CD14-positive monocyte (primary cell): ENCODE data around the gene DCHS1. TPM values are rescaled to one million over a fixed set of nuclear protein-coding genes. Genes with fewer than 3 reads are reported as not detected.

ENCODE experiments used
- DNase-seq, 3 donors: peaks; one replicate each; pipeline ENCODE4 v3.0.0-alpha.2; 2011 to 2022
- H2AFZ ChIP-seq: 2 replicates; pipeline ENCODE4 v1.6.0; 2012; ENCODE audit warnings: mild to moderate bottlenecking, low read depth, low read length, inconsistent platforms; ENCODE audit not compliant: insufficient read depth, poor library complexity, severe bottlenecking
- H3K27ac ChIP-seq, 2 donors: 1 replicate in 1 of 2; 2 replicates in 1 of 2; pipeline ENCODE4 v1.5.1; 2012 to 2013; ENCODE audit warnings: low read length in 2 of 2, control low read depth in 1 of 2, inconsistent platforms in 1 of 2, low read depth in 1 of 2, mild to moderate bottlenecking in 1 of 2
- H3K27me3 ChIP-seq, 2 donors: one replicate each; pipeline versions ENCODE4 v1.6.0 to v1.6.1; 2011 to 2013; ENCODE audit warnings: low read length in 2 of 2; ENCODE audit not compliant: control insufficient read depth in 2 of 2, insufficient read depth in 2 of 2
- H3K36me3 ChIP-seq, 2 donors: replicated peaks in 1 of 2; 1 replicate in 1 of 2; 2 replicates in 1 of 2; pipeline versions ENCODE4 v1.5.1 to v1.6.1; 2012 to 2013; ENCODE audit warnings: low read length in 2 of 2, control low read depth in 1 of 2, inconsistent platforms in 1 of 2, mild to moderate bottlenecking in 1 of 2; ENCODE audit not compliant: insufficient read depth in 2 of 2, control insufficient read depth in 1 of 2
- H3K4me1 ChIP-seq, 2 donors: 1 replicate in 1 of 2; 2 replicates in 1 of 2; pipeline versions ENCODE4 v1.5.1 to v1.6.1; 2012 to 2013; ENCODE audit warnings: low read length in 2 of 2, control low read depth in 1 of 2, inconsistent platforms in 1 of 2, mild to moderate bottlenecking in 1 of 2, moderate library complexity in 1 of 2; ENCODE audit not compliant: insufficient read depth in 2 of 2, control insufficient read depth in 1 of 2
- H3K4me2 ChIP-seq: replicated peaks from 2 replicates; pipeline ENCODE3; 2012; ENCODE audit warnings: low read length, moderate library complexity, mild to moderate bottlenecking; ENCODE audit not compliant: poor library complexity, severe bottlenecking; ENCODE audit errors: extremely low read depth
- H3K4me3 ChIP-seq, 3 experiments: fragments of 200-600 bp in 1 of 3; sonication (generic) in 1 of 3; replicated peaks in 1 of 3; 1 replicate in 2 of 3; 2 replicates in 1 of 3; pipeline ENCODE4 v1.5.1; 2011 to 2013; ENCODE audit warnings: low read length in 3 of 3, mild to moderate bottlenecking in 3 of 3, control low read depth in 2 of 3, low read depth in 2 of 3, inconsistent platforms in 1 of 3, moderate library complexity in 1 of 3
- H3K79me2 ChIP-seq: 2 replicates; pipeline ENCODE4 v1.6.0; 2012; ENCODE audit warnings: mild to moderate bottlenecking, control low read depth, inconsistent platforms, low read length, moderate library complexity; ENCODE audit not compliant: insufficient read depth
- H3K9ac ChIP-seq: 2 replicates; pipeline ENCODE4 v1.6.0; 2017; ENCODE audit warnings: low read length, mild to moderate bottlenecking; ENCODE audit not compliant: insufficient read depth, poor library complexity, severe bottlenecking
- H3K9me3 ChIP-seq, 2 donors: replicated peaks in 1 of 2; 1 replicate in 1 of 2; 2 replicates in 1 of 2; pipeline versions ENCODE4 v1.5.1 to v1.6.1; 2012 to 2013; ENCODE audit warnings: low read length in 2 of 2, control low read depth in 1 of 2; ENCODE audit not compliant: control insufficient read depth in 1 of 2, insufficient read depth in 1 of 2
- H4K20me1 ChIP-seq: 2 replicates; pipeline ENCODE4 v1.6.0; 2012; ENCODE audit warnings: mild to moderate bottlenecking, low read length, control low read depth, moderate library complexity; ENCODE audit not compliant: insufficient read depth
- H3K27ac Mint-ChIP-seq, 7 donors: one replicate each; pipeline ENCODE4 v1.8.0; 2020; ENCODE audit warnings: mild to moderate bottlenecking in 7 of 7, mixed read lengths in 7 of 7, moderate library complexity in 6 of 7, inconsistent platforms in 2 of 7
- H3K27me3 Mint-ChIP-seq, 3 donors: one replicate each; pipeline ENCODE4 v1.8.0; 2021 to 2022; ENCODE audit warnings: low read depth in 3 of 3, mild to moderate bottlenecking in 3 of 3, mixed read lengths in 3 of 3, moderate library complexity in 3 of 3, inconsistent platforms in 1 of 3
- H3K36me3 Mint-ChIP-seq, 2 donors: one replicate each; pipeline ENCODE4 v1.8.0; 2020; ENCODE audit warnings: mixed read lengths in 2 of 2, inconsistent platforms in 1 of 2, mild to moderate bottlenecking in 1 of 2
- H3K4me1 Mint-ChIP-seq: one replicate; pipeline ENCODE4 v1.8.0; 2020; ENCODE audit warnings: mild to moderate bottlenecking, mixed read lengths
- H3K4me3 Mint-ChIP-seq, 2 donors: one replicate each; pipeline ENCODE4 v1.8.0; 2020; ENCODE audit warnings: mild to moderate bottlenecking in 2 of 2, mixed read lengths in 2 of 2, moderate library complexity in 1 of 2
- H3K9me3 Mint-ChIP-seq, 7 donors: one replicate each; pipeline ENCODE4 v1.8.0; 2020 to 2022; ENCODE audit warnings: mixed read lengths in 7 of 7, mild to moderate bottlenecking in 6 of 7, moderate library complexity in 6 of 7, inconsistent platforms in 2 of 7
- CTCF ChIP-seq: fragments of 200-600 bp; IDR thresholded peaks from one replicate; pipeline ENCODE4 v1.8.0; 2022; ENCODE audit warnings: antibody characterized with exemption, mild to moderate bottlenecking
- WGBS: methylation state at CpG from one replicate; pipeline ENCODE4 v1.1.5; 2013; ENCODE audit warnings: missing lambda C conversion rate; ENCODE audit not compliant: insufficient coverage; 5-methylcytosine and 5-hydroxymethylcytosine counted together
- intact Hi-C, 2 donors: fragments of 100-400 bp; cut with micrococcal nuclease; formaldehyde crosslinking; loops; one replicate each; pipeline versions ENCODE4 v1.15.0 to v1.15.1; 2023
- polyA plus RNA-seq, 3 donors: library from polyadenylated mRNA; depleted of rRNA in 1 of 3; unstranded in 2 of 3; stranded (reverse) in 1 of 3; fragments of 300-500 nt in 2 of 3; fragments of >200 nt in 1 of 3; fragmentation: Illumina TruSeq in 2 of 3; gene quantifications; 1 replicate in 2 of 3; 2 replicates in 1 of 3; pipeline ENCODE4 v1.2.3, GENCODE V29; 2012 to 2021

Gene DCHS1
- polyA plus RNA-seq, 3 donors, result 0.01 to 0.88 (median 0.02) TPM

- no peak overlapping the region for H3K27ac ChIP-seq
- H3K9me3 ChIP-seq, result no peaks in the 10 kb centered on the region
- H3K36me3 Mint-ChIP-seq, result no peaks in the 10 kb centered on the region
- DNase-seq, result no peak
- H3K4me3 Mint-ChIP-seq, result no peak overlapping the region
- no peak overlapping the region for H2AFZ ChIP-seq
- no peak overlapping the region for H3K4me3 ChIP-seq
- peaks cover 1% of the 10 kb centered on the region for H3K4me1 Mint-ChIP-seq
- H4K20me1 ChIP-seq, result no peaks in the 10 kb centered on the region
- intact Hi-C loops, result loop anchor here (5.0 kb wide), 2 partner anchors 39 to 49 kb away; partner anchors contain the start of genes ILK (in 1 of the 2), RRP8 (in 1 of the 2) and TAF10 (in 1 of the 2)
- H3K27me3 ChIP-seq, result peaks cover 16% of the 10 kb centered on the region in 2 donors
- no peak overlapping the region for H3K9ac ChIP-seq
- no peaks in the 10 kb centered on the region for H3K36me3 ChIP-seq
- H3K27ac Mint-ChIP-seq, result no peak overlapping the region
- no peak for TF ChIP-seq CTCF
- WGBS, result 89% methylated on average over 6 of the region's 6 CpGs
- H3K4me2 ChIP-seq, result no peak overlapping the region
- H3K9me3 Mint-ChIP-seq, result peaks cover 0 to 2% (median 0%) of the 10 kb centered on the region in 7 donors
- H3K4me1 ChIP-seq, result peaks cover 37 to 42% of the 10 kb centered on the region in 2 donors
- H3K79me2 ChIP-seq, result no peaks in the 10 kb centered on the region
- peaks cover 2% of the 10 kb centered on the region in 3 donors for H3K27me3 Mint-ChIP-seq
Observed at GRCh38 chr11:6650980-6651379, 4.6 kb downstream of the DCHS1 start.

- no peak overlapping the region for H3K4me3 Mint-ChIP-seq
- no peak for TF ChIP-seq CTCF
- no peaks in the 10 kb centered on the region for H3K79me2 ChIP-seq
- H3K9me3 Mint-ChIP-seq, result no peaks in the 10 kb centered on the region
- H3K36me3 Mint-ChIP-seq, result no peaks in the 10 kb centered on the region
- H3K27ac Mint-ChIP-seq, result no peak overlapping the region
- H3K36me3 ChIP-seq, result no peaks in the 10 kb centered on the region
- H3K9me3 ChIP-seq, result no peaks in the 10 kb centered on the region
- peaks cover 39 to 42% of the 10 kb centered on the region in 2 donors for H3K4me1 ChIP-seq
- no peak for DNase-seq
- no peak overlapping the region for H3K4me2 ChIP-seq
- H3K4me1 Mint-ChIP-seq, result no peaks in the 10 kb centered on the region
- intact Hi-C loops, result loop anchor here (5.0 kb wide), 2 partner anchors 38 to 48 kb away; partner anchors contain the start of genes ILK (in 1 of the 2), RRP8 (in 1 of the 2) and TAF10 (in 1 of the 2)
- no peaks in the 10 kb centered on the region for H4K20me1 ChIP-seq
- no peak overlapping the region for H3K4me3 ChIP-seq
- H3K27ac ChIP-seq, result no peak overlapping the region
- H3K27me3 ChIP-seq, result peaks cover 14% of the 10 kb centered on the region in 2 donors
- no peak overlapping the region for H3K9ac ChIP-seq
- H2AFZ ChIP-seq, result no peak overlapping the region
- H3K27me3 Mint-ChIP-seq, result peaks cover 0 to 2% (median 0%) of the 10 kb centered on the region in 3 donors
Observed at GRCh38 chr11:6650104-6650503, 5.5 kb downstream of the DCHS1 start.
